ENCODE results near the gene NNMT. TPM values are rescaled to one million over a fixed set of nuclear protein-coding genes. Genes with fewer than 3 reads are reported as not detected.

NNMT gene
- 0.55 TPM for polyA plus RNA-seq (2013, experiment 1 of 2)
- 1.8 TPM for polyA plus RNA-seq (2013, experiment 2 of 2)

DNA sequence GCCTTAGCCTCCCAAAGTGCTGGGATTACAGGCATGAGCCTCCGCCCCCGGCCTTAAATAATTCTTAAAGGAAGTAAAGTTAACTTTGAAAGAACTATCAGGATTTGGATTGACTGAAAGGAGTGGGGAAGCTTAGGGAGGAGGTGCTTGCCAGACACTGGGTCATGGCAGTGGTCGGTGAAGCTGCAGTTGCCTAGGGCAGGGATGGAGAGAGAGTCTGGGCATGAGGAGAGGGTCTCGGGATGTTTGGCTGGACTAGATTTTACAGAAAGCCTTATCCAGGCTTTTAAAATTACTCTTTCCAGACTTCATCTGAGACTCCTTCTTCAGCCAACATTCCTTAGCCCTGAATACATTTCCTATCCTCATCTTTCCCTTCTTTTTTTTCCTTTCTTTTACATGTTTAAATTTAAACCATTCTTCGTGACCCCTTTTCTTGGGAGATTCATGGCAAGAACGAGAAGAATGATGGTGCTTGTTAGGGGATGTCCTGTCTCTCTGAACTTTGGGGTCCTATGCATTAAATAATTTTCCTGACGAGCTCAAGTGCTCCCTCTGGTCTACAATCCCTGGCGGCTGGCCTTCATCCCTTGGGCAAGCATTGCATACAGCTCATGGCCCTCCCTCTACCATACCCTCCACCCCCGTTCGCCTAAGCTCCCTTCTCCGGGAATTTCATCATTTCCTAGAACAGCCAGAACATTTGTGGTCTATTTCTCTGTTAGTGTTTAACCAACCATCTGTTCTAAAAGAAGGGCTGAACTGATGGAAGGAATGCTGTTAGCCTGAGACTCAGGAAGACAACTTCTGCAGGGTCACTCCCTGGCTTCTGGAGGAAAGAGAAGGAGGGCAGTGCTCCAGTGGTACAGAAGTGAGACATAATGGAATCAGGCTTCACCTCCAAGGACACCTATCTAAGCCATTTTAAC lies at the start of gene NNMT:
Gene NNMT (plus strand): TSS at position 724 of the 929 bp plus-strand sequence. CDS start 158 bp downstream, at position 882.
- Histone ChIP-seq H3K4me3 (ENCODE audit: low read length) (no peak within 1 kb of the TSS; the same call in 1 of the 2 replicates), H3K9ac (ENCODE audit: low read depth, low read length) (no peak within 1 kb of the TSS; the same call in 1 of the 2 replicates), H3K27me3 (ENCODE audit: insufficient read depth, low read length) (no peaks in the 10 kb centered on the region), H3K9me3 (ENCODE audit: insufficient read depth, low read depth, low read length) (peaks cover 3% of the 10 kb centered on the region; the same call in 1 of the 2 replicates), H3K27ac (ENCODE audit: low read depth, low read length) (no peak within 1 kb of the TSS), H3K36me3 (ENCODE audit: insufficient read depth, low read length) (no peaks in the 10 kb centered on the region), H3K4me1 (ENCODE audit: insufficient read depth, low read length) (no peaks in the 10 kb centered on the region)
- WGBS = 94% methylated on average over 11 of the region's 11 CpGs

DNA sequence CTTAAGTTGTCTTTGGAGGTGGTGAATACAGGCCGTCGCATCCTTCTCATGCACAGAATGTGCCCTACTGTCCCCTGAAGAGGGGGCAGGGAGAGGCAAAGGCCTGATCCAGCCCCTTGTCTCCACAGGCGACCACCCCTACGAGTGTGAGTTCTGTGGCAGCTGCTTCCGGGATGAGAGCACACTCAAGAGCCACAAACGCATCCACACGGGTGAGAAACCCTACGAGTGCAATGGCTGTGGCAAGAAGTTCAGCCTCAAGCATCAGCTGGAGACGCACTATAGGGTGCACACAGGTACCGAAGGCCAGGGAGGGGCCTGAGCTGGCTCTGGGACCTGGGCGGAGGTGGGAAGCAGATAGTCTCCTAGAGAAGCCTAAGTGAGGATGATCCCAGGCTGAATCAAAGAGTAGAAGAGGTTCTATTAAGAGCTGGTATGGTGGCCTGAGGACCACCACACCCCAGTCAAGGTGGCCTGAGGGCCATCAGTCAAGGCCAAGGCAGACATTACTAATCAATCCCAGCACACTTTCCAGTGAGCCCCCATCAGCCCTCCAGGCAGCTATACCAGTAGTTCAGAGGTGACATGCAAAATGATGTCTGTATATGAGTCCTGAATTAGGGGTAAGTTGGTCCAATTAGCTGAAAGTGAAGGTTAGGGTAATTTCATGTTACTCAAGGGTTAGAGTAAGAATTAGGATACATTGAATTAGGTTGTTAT lies 49.0 kb upstream of the NNMT start:
- WGBS = 94% methylated on average over 11 of the region's 11 CpGs
- H3K4me1 ChIP-seq (ENCODE audit: insufficient read depth, low read length) = peaks cover 5% of the 10 kb centered on the region; the same call in 1 of the 2 replicates
- no peak overlapping the region for H3K27ac ChIP-seq (ENCODE audit: low read depth, low read length)
- no peaks in the 10 kb centered on the region for H3K36me3 ChIP-seq (ENCODE audit: insufficient read depth, low read length)
- H3K4me3 ChIP-seq (ENCODE audit: low read length) = no peak overlapping the region
- H3K9ac ChIP-seq (ENCODE audit: low read depth, low read length) = no peak overlapping the region
- H3K9me3 ChIP-seq (ENCODE audit: insufficient read depth, low read depth, low read length) = no peaks in the 10 kb centered on the region
- no peaks in the 10 kb centered on the region for H3K27me3 ChIP-seq (ENCODE audit: insufficient read depth, low read length)

DNA sequence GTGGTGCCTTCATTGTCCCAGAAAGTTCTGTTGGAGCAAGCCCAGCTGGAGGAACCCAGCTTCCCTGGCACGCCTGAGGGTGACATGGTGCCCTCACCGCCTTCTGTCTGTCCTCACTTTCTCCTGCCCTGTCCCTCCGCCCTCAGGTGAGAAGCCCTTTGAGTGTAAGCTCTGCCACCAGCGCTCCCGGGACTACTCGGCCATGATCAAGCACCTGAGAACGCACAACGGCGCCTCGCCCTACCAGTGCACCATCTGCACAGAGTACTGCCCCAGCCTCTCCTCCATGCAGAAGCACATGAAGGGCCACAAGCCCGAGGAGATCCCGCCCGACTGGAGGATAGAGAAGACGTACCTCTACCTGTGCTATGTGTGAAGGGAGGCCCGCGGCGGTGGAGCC lies 46.0 kb upstream of the NNMT start:
- no peak overlapping the region for H3K9ac ChIP-seq (ENCODE audit: low read depth, low read length)
- WGBS = 96% methylated on average over 17 of the region's 17 CpGs
- no peaks in the 10 kb centered on the region for H3K27me3 ChIP-seq (ENCODE audit: insufficient read depth, low read length)
- no peak overlapping the region for H3K27ac ChIP-seq (ENCODE audit: low read depth, low read length)
- no peaks in the 10 kb centered on the region for H3K9me3 ChIP-seq (ENCODE audit: insufficient read depth, low read depth, low read length)
- H3K4me3 ChIP-seq (ENCODE audit: low read length) = no peak overlapping the region
- H3K36me3 ChIP-seq (ENCODE audit: insufficient read depth, low read length) = no peaks in the 10 kb centered on the region
- H3K4me1 ChIP-seq (ENCODE audit: insufficient read depth, low read length) = peaks cover 14% of the 10 kb centered on the region

DNA sequence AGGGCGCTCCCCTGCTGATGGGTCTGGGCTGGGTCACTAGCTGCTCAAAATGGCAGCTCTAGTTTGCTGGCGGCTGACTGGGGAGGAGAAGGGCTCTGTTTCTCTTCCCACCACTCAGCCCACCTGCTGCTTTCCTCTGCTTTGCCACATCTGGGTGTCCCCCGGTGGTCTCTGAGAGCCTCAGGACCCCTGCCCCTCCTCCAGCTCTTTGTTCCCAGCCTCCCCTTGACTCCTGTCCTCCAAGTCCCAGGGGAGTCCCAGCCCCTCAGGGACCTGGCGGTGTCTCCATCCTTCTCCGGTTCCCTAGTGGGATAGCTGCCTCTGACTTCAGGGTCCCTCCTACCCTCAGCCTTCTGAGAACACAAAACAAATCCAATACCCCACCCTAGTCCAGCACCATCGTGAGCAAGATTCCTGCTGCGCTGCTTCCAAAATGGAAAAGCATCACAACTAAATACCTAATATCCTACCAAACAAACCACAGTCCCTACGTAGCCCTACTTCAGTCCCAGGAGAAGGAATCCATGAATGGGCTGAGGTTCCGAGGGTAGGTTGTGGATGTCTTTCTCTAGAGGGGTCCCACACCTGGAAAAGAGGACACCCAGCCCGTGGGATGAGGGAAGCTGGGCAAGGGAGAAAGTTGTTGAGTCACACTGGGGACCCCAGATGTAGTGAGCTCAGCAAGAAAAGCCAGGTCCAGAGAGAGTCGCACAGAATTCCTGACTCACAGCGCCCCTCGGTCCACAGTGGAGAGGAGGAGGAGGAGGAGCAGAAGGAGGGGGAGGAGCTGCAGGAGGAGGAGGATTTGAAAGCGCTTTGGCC lies 45.0 kb upstream of the NNMT start:
- H3K4me1 ChIP-seq (ENCODE audit: insufficient read depth, low read length) = peaks cover 14% of the 10 kb centered on the region
- no peak overlapping the region for H3K4me3 ChIP-seq (ENCODE audit: low read length)
- no peaks in the 10 kb centered on the region for H3K9me3 ChIP-seq (ENCODE audit: insufficient read depth, low read depth, low read length)
- H3K36me3 ChIP-seq (ENCODE audit: insufficient read depth, low read length) = no peaks in the 10 kb centered on the region
- H3K9ac ChIP-seq (ENCODE audit: low read depth, low read length) = no peak overlapping the region
- no peak overlapping the region for H3K27ac ChIP-seq (ENCODE audit: low read depth, low read length)
- H3K27me3 ChIP-seq (ENCODE audit: insufficient read depth, low read length) = no peaks in the 10 kb centered on the region
- 72% methylated on average over 14 of the region's 14 CpGs for WGBS

DNA sequence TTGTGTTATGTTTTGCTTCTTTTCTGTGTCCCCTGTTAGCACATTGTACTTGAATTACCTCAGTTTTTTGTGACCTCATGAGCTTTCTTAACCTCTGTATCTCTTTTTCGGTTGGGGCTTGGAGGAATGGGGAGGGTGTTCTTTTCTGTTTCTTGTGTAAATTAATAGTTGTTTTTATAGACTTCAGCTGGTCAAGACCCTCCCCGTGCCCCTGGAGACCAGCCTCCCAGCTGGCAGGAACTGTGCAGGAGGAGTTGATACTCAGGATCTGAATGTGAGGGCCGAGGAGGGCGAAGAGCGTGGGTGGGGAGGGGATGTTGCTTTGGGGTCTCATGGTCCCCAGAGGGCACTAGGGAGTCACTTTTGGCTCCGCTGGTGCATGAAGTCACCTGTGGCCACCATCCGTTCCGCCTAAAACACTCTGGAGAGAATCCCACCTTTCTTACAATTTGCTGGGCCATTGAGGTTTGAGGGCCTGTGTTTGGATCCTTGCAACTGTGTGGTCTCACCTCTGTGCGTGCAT lies 44.3 kb upstream of the NNMT start:
- Histone ChIP-seq H3K4me3 (ENCODE audit: low read length) (no peak overlapping the region), H3K4me1 (ENCODE audit: insufficient read depth, low read length) (peaks cover 20% of the 10 kb centered on the region), H3K9me3 (ENCODE audit: insufficient read depth, low read depth, low read length) (no peaks in the 10 kb centered on the region), H3K9ac (ENCODE audit: low read depth, low read length) (no peak overlapping the region), H3K36me3 (ENCODE audit: insufficient read depth, low read length) (no peaks in the 10 kb centered on the region), H3K27me3 (ENCODE audit: insufficient read depth, low read length) (no peaks in the 10 kb centered on the region), H3K27ac (ENCODE audit: low read depth, low read length) (no peak overlapping the region)
- WGBS = 65% methylated on average over 9 of the region's 9 CpGs

DNA sequence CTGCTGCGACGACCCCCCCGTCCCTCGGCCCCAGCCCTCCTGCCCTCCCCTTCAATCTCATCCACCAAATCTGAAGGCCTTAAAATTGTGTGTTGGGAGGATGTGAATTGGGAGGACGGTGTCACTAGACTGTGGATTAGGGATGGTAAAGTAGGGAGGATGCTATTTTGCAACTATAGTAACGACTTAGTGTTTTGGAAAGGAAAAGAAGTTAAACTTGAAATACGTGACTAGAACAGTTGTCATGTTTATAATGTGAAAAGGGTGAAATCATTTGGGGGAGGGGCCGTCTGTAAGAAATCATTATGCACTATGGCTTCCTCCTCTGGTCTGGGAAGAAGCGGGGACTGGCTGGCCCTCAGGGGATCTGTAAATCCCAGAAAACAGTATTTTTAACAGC lies 43.4 kb upstream of the NNMT start:
- 80% methylated on average over 5 of the region's 9 CpGs for WGBS
- no peaks in the 10 kb centered on the region for H3K9me3 ChIP-seq (ENCODE audit: insufficient read depth, low read depth, low read length)
- no peak overlapping the region for H3K27ac ChIP-seq (ENCODE audit: low read depth, low read length)
- no peak overlapping the region for H3K9ac ChIP-seq (ENCODE audit: low read depth, low read length)
- no peak overlapping the region for H3K4me3 ChIP-seq (ENCODE audit: low read length)
- peaks cover 25% of the 10 kb centered on the region for H3K4me1 ChIP-seq (ENCODE audit: insufficient read depth, low read length)
- no peaks in the 10 kb centered on the region for H3K36me3 ChIP-seq (ENCODE audit: insufficient read depth, low read length)
- no peaks in the 10 kb centered on the region for H3K27me3 ChIP-seq (ENCODE audit: insufficient read depth, low read length)

DNA sequence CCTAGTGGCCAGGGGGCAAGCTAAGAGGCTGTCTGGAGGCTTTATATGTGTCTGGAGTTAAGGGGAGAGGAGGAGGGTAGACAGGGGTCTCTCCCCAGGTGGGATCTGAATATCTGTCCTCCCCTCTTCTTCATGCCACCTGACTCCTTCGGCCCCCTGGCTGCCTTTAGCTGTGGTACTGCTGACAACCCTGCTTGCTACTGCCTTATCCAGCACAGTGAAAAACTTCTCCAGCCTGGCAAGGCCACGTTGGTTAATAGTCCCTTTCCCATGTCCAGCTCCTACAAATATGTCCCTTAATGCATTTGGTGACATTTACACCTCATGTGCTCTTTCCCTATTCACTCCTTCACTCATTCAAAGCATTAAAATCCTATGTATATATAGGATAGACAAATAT lies 42.4 kb upstream of the NNMT start:
- no peaks in the 10 kb centered on the region for H3K27me3 ChIP-seq (ENCODE audit: insufficient read depth, low read length)
- no peak overlapping the region for H3K9ac ChIP-seq (ENCODE audit: low read depth, low read length)
- no peak overlapping the region for H3K27ac ChIP-seq (ENCODE audit: low read depth, low read length)
- H3K36me3 ChIP-seq (ENCODE audit: insufficient read depth, low read length) = no peaks in the 10 kb centered on the region
- 82% methylated on average over 2 of the region's 2 CpGs for WGBS
- H3K4me1 ChIP-seq (ENCODE audit: insufficient read depth, low read length) = peaks cover 25% of the 10 kb centered on the region
- H3K9me3 ChIP-seq (ENCODE audit: insufficient read depth, low read depth, low read length) = no peaks in the 10 kb centered on the region
- H3K4me3 ChIP-seq (ENCODE audit: low read length) = no peak overlapping the region

DNA sequence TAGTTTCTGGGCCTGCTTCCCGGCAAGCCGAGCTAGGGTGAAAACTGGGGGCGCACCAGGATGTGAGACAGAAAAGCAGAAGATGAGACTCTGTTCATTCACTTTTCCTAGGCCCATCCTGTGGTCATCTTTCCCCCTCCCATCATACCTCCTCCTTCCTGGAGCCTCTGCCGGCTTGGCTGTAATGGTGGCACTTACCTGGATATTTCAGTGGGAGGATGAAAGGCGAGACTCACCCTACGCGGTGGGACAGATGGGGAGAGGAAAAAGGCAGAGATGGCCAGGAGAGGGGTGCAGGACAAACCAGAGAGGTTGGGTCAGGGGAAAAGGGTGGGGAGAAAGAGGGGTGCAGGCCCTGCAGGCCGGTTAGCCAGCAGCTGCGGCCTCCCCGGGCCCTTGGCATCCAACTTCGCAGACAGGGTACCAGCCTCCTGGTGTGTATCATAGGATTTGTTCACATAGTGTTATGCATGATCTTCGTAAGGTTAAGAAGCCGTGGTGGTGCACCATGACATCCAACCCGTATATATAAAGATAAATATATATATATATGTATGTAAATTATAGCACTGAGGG lies 41.5 kb upstream of the NNMT start:
- 90% methylated on average over 12 of the region's 14 CpGs for WGBS
- peaks cover 25% of the 10 kb centered on the region for H3K4me1 ChIP-seq (ENCODE audit: insufficient read depth, low read length)
- no peak overlapping the region for H3K27ac ChIP-seq (ENCODE audit: low read depth, low read length)

DNA sequence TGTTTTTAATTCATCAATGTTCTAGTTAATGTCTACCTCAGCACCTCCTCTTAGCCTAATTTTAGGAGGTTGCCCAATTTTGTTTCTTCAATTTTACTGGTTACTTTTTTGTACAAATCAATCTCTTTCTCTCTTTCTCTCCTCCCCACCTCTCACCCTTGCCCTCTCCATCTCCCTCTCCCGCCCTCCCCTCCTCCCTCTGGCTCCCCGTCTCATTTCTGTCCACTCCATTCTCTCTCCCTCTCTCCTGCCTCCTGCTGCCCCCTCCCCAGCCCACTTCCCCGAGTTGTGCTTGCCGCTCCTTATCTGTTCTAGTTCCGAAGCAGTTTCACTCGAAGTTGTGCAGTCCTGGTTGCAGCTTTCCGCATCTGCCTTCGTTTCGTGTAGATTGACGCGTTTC lies 40.9 kb upstream of the NNMT start:
- no peak overlapping the region for H3K27ac ChIP-seq (ENCODE audit: low read depth, low read length)
- 79% methylated on average over 11 of the region's 11 CpGs for WGBS

More for the DNA sequence above, 41.5 kb upstream of the NNMT start:
- no peaks in the 10 kb centered on the region for H3K27me3 ChIP-seq (ENCODE audit: insufficient read depth, low read length)
- no peaks in the 10 kb centered on the region for H3K9me3 ChIP-seq (ENCODE audit: insufficient read depth, low read depth, low read length)
- H3K36me3 ChIP-seq (ENCODE audit: insufficient read depth, low read length) = no peaks in the 10 kb centered on the region
- no peak overlapping the region for H3K4me3 ChIP-seq (ENCODE audit: low read length)
- H3K9ac ChIP-seq (ENCODE audit: low read depth, low read length) = no peak overlapping the region

DNA sequence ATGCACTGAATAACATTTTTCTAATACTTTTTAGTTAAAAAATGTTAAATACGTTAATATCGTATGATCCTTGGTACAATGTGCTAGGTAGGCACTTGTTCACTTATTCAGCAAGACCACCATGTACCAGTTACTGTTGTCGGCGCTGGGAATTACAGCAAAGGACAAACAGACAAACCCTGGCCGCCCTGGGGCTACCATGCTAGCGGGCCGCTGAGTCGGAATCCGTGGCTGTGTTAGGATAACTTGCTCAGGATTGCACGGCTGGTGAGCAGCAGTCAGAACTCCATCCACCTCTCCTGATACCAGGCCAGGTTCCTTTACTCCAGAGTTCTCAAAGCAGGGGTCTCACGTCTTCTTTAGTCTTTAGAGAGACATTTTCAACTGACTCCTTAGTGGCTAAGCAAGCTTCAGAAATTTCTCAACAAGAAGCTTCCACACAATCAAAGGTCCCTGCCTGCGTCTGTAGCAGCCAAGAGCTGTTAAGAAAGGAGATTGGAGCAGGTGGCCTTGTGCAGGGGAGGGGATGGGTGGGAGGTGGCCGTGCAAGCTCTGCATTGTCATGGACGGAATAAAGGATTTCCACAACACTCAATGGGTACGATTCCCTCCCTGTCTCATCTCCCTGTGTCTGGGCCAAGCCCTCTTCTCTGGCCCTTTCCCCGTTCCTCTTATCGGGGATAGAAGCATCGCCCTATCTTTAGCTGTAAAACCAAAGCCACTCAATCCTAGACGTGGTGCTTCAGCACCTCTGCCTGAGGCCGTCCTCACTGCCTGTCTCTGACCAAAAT lies 39.8 kb upstream of the NNMT start:
- Histone ChIP-seq H3K9ac (ENCODE audit: low read depth, low read length) (no peak overlapping the region), H3K4me3 (ENCODE audit: low read length) (no peak overlapping the region), H3K36me3 (ENCODE audit: insufficient read depth, low read length) (no peaks in the 10 kb centered on the region), H3K27me3 (ENCODE audit: insufficient read depth, low read length) (no peaks in the 10 kb centered on the region), H3K4me1 (ENCODE audit: insufficient read depth, low read length) (peaks cover 25% of the 10 kb centered on the region), H3K27ac (ENCODE audit: low read depth, low read length) (no peak overlapping the region), H3K9me3 (ENCODE audit: insufficient read depth, low read depth, low read length) (no peaks in the 10 kb centered on the region)
- 81% methylated on average over 20 of the region's 20 CpGs for WGBS

More for the DNA sequence above, 40.9 kb upstream of the NNMT start:
- H3K4me1 ChIP-seq (ENCODE audit: insufficient read depth, low read length) = peaks cover 25% of the 10 kb centered on the region
- no peaks in the 10 kb centered on the region for H3K36me3 ChIP-seq (ENCODE audit: insufficient read depth, low read length)
- no peaks in the 10 kb centered on the region for H3K9me3 ChIP-seq (ENCODE audit: insufficient read depth, low read depth, low read length)
- no peak overlapping the region for H3K9ac ChIP-seq (ENCODE audit: low read depth, low read length)
- H3K27me3 ChIP-seq (ENCODE audit: insufficient read depth, low read length) = no peaks in the 10 kb centered on the region
- no peak overlapping the region for H3K4me3 ChIP-seq (ENCODE audit: low read length)

All from HUES64 (cell line).